Fibroblast of skin of abdomen (primary cell): ENCODE measurements around the gene KLF15. TPM values are rescaled to one million over a fixed set of nuclear protein-coding genes. Genes with fewer than 3 reads are reported as not detected.

Experiments used
- DNase-seq: peaks from one replicate; pipeline ENCODE4 v3.0.0-alpha.2; 2013
- polyA plus RNA-seq, 2 experiments: library from polyadenylated mRNA; unstranded; fragments of 120-200 nt; gene quantifications; one replicate each; pipeline ENCODE4 v1.2.1, GENCODE V29; 2013; ENCODE audit not compliant: insufficient read length in 2 of 2

Gene KLF15
- 0.46 TPM for polyA plus RNA-seq (2013, experiment 1 of 2; ENCODE audit: insufficient read length)
- polyA plus RNA-seq (2013, experiment 2 of 2; ENCODE audit: insufficient read length) = 0.60 TPM

- peak; percentile 73 for DNase-seq
Measured at GRCh38 chr3:126357295-126358037, at the start of gene KLF15. TSS of gene KLF15 (minus strand) at chr3:126357408. CDS start at chr3:126352922, 4,486 bp downstream.

GRCh38 chr3:126406389-126407296, 49.4 kb upstream of the KLF15 start:
- no peak for DNase-seq

- DNase-seq = no peak
Measured at GRCh38 chr3:126402666-126403302, 45.6 kb upstream of the KLF15 start.

GRCh38 chr3:126402178-126402577, 45.0 kb upstream of the KLF15 start:
- DNase-seq = no peak

- no peak for DNase-seq
Measured at GRCh38 chr3:126401611-126402160, 44.5 kb upstream of the KLF15 start.

- no peak for DNase-seq
Measured at GRCh38 chr3:126399756-126400155, 42.5 kb upstream of the KLF15 start.

- DNase-seq = no peak
Measured at GRCh38 chr3:126399351-126399735, 42.1 kb upstream of the KLF15 start.

- DNase-seq = no peak
Measured at GRCh38 chr3:126398423-126399350, 41.5 kb upstream of the KLF15 start.

GRCh38 chr3:126397610-126398422, 40.6 kb upstream of the KLF15 start:
- no peak for DNase-seq

GRCh38 chr3:126396536-126396935, 39.3 kb upstream of the KLF15 start:
- no peak for DNase-seq

GRCh38 chr3:126395846-126396513, 38.8 kb upstream of the KLF15 start:
- DNase-seq = no peak

- DNase-seq = no peak
Measured at GRCh38 chr3:126394977-126395321, 37.7 kb upstream of the KLF15 start.

- peak; percentile 8 for DNase-seq
Measured at GRCh38 chr3:126394179-126394976, 37.2 kb upstream of the KLF15 start, which contains the start of gene CFAP100. TSS of gene CFAP100 (plus strand) at chr3:126394909. CDS start at chr3:126396001, 1,092 bp downstream.

- no peak for DNase-seq
Measured at GRCh38 chr3:126393563-126393962, 36.4 kb upstream of the KLF15 start.

- no peak for DNase-seq
Measured at GRCh38 chr3:126392246-126392645, 35.0 kb upstream of the KLF15 start.

- DNase-seq = no peak
Measured at GRCh38 chr3:126391631-126392030, 34.4 kb upstream of the KLF15 start.

GRCh38 chr3:126390751-126391150, 33.5 kb upstream of the KLF15 start:
- DNase-seq = no peak

- DNase-seq = no peak
Measured at GRCh38 chr3:126390201-126390600, 33.0 kb upstream of the KLF15 start.

- DNase-seq = no peak
Measured at GRCh38 chr3:126389794-126390146, 32.6 kb upstream of the KLF15 start.
